HT1080 (cell line): ENCODE data around the gene NMT2. TPM values are rescaled to one million over a fixed set of nuclear protein-coding genes. Genes with fewer than 3 reads are reported as not detected.
A peak's percentile ranks its signal among the peaks of the same experiment; 100 is the strongest.

Experiments used
- DNase-seq: peaks from one replicate; pipeline ENCODE4 v3.0.0-alpha.2; 2015; ENCODE audit warnings: low read depth
- total RNA-seq: library from RNA; depleted of rRNA; stranded (reverse); fragments of >200 nt; shearing (Covaris generic); gene quantifications from 2 replicates; pipeline ENCODE4 v1.2.3, GENCODE V29; 2014

Gene NMT2
- total RNA-seq, 1 experiment from 2014 or later, result 38.1 TPM

DNA sequence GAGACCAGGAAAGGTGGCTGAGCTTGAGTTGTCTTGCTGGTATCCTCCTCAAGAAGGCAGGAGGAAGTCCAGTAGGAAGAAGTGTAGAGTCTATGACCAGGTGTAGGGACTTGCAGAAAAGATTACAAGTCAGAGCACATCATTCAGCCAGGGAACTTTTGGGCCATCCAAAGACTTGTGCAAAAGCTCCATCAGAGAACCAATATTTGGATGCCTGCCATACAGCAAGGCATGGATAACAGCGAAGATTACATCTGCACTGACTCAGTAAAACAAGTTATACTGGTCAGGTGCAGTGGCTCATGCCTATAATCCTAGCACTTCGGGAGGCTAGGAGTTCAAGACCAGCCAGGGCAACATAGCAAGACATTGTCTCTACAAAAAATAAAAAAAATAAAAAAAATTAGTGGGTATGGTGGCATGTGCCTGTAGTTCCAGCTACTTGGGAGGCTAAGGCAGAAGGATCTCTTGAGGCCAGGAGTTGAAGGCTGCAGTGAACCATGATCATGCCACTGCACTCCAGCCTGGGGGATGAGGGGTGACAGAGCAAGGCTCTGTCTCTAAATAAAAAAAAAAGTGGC lies 13.2 kb upstream of the NMT2 start:
- DNase-seq, result no peak

DNA sequence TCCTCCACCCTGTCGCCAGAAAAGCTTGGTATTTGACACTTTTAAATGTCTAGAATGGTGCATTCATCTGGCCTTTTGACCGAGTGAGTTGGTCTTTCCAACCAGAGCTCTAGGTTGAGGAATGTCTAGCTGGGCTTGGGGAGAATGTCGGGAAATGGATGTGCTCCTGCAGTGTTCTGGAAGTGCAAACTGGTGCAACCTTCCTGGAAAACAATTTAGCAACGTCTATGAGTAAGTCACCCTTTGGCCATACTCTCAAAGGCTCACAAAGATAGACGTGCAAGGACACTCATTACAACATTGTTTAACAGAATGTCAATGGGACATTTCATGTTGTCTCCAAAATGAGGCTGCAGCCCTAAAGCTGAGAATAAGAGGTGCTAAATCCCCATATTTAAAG lies 12.2 kb upstream of the NMT2 start:
- no peak for DNase-seq

GRCh38 chr10:15176269-15176668 lies 7.8 kb upstream of the NMT2 start:
- DNase-seq, result no peak

DNA sequence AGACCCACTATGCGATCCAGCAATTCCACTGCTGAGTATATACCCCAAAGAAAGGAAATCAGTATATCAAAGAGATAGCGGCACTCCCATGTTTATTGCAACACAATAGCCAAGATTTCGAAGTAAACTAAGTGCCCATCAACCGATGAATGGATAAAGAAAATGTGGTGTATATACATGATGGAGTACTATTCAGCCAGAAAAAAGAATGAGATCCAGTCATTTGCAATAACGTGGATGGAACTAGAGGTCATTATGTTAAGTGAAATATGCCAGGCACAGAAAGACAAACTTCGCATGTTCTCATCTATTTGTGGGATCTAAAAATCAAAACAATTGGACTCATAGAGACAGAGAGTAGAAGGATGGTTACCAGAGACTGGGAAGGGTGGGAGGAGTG lies 7.1 kb upstream of the NMT2 start:
- DNase-seq, result no peak

- no peak for DNase-seq
Measured at GRCh38 chr10:15172306-15172840, 3.9 kb upstream of the NMT2 start.

GRCh38 chr10:15169555-15170401 lies 1.3 kb upstream of the NMT2 start:
- DNase-seq, result no peak

GRCh38 chr10:15168786-15169554 lies 477 bp upstream of the NMT2 start:
- DNase-seq, result peak; percentile 34

DNA sequence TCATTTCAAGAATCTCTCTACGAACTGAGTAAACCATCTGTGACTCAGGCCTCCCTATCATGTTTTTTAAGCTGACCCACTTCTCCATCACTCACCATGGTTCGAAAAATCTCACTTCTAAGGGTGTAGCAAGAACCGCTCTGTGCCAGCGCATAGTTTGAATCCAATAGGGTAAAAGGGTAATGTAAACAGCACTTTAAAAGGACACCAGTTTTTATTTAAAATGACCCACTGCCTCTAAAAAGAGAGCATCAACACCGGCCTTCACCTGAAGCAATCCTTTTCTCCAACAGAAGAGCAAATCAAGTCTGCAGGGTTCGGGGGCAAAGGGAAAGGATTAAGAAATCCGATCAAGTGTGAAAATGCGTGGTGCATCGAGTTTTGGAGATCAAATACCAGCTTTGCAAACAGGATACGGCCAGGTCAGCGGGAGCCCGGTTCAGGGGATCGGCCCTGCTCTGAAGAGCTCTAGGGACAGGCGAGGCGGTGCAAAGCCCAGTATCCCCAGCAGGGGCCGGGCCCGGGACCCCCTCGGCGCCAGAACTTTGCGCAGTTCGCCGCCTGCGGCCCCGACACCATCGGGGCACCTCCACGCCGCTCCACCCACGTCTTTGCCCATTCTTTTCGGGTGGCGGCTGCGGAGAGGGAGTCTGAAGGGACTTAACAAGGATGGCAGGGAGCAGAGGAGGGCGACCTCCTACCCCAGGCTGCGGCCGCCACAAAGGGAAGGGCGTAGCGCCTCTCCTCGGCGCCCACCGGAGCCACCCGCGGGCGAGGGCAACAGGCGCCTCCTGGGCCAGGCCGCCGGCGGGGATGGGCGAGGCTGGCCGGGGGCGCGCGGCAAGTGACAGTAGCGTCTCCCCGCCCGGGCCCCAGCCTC lies 842 bp downstream of the NMT2 start:
- DNase-seq, result peak; percentile 63

GRCh38 chr10:15166325-15166724 lies 2.2 kb downstream of the NMT2 start:
- DNase-seq, result no peak

DNA sequence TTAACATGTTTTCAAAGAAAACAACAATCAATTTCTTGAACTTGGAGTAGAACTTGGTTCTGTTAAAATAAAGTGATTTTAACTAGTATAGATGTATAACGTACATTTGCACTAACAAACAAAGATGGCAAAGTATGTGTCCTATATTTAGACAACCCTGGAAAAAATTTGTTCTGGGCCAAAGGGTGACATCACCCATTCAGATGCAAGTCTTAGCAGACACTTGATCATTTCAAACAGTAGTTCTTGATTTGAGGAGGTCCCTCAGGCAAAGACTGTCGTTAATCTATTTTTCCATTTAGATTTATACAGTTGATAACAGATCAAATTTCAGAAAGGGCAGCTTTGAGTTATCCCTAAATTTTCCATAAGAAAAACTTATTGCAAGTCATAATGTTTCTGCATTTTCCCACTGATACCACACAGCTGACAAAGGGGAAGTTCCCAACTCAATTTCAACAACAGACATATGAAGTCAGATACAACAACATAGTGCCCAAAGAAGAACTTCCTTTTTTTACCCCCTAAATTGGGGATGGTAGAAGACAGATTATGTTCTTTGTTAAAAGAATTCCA lies 5.2 kb downstream of the NMT2 start:
- DNase-seq, result no peak

- no peak for DNase-seq
Measured at GRCh38 chr10:15158972-15159371, 9.5 kb downstream of the NMT2 start.

GRCh38 chr10:15158448-15158847 lies 10.0 kb downstream of the NMT2 start:
- DNase-seq, result no peak

- no peak for DNase-seq
Measured at GRCh38 chr10:15155978-15156656, 12.4 kb downstream of the NMT2 start.

DNA sequence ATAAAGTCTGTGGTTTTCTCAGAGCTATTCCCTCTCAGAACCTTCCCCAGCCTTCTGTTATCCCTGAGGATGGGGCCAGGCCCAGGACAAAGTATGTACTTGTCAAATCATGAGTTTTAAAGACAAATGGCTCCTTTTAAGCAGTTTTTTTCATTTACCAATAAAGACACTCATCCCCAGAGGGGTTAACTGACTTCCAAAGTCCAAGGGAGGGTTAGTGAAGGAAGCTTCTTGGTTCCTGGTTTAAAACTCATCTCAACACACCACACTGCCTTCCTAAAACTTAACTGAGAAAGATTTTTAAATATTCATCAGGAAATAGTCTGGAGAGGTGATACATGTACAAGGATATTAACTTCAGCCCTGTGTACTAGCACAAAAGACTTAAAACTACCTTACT lies 15.9 kb downstream of the NMT2 start:
- no peak for DNase-seq

DNA sequence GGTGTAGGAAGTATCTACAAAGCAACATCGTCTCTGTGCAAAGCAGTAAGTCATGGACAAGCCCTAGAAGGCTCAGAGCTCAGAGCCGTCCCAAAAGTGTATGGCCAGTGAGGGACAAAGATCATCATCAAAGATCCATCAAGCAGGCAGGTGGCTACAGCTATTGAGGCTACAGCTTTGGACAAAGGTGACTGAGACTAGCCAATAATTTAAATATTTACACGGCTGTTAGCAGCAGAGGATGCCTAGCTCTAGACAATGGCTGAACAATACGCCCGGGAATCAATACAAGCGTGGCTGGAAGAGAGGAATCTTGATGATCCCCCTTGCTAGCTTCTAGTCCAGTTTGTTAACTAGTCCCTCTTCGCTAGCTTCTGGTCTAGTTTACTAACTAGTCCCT lies 17.9 kb downstream of the NMT2 start:
- DNase-seq, result no peak

DNA sequence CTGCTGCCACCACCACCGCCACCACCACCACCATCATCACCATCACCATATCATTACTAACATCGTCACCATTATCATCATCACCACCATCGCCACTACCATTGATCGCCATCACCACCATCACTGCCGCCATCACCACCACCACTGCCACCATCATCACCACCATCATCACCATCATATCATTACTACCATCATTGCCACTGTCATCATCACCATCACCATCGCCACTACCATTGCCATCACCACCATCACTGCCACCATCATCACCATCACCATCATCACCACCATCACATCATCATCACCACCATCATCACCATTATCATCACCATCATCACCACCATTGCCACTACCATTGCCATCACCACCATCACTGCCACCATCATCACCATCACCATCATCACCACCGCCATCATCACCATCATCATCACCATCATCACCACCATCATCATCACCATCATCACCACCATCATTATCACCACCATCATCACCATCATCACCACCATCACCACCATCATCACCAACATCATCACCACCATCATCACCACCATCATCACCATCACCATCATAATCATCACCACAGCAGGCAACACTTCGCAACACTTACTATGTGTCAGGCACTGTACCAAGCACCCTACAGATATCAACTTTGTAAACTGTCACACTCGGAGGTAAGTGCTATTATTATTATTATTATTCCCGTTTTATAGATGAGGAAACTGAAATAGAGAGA lies 19.3 kb downstream of the NMT2 start:
- DNase-seq, result no peak

DNA sequence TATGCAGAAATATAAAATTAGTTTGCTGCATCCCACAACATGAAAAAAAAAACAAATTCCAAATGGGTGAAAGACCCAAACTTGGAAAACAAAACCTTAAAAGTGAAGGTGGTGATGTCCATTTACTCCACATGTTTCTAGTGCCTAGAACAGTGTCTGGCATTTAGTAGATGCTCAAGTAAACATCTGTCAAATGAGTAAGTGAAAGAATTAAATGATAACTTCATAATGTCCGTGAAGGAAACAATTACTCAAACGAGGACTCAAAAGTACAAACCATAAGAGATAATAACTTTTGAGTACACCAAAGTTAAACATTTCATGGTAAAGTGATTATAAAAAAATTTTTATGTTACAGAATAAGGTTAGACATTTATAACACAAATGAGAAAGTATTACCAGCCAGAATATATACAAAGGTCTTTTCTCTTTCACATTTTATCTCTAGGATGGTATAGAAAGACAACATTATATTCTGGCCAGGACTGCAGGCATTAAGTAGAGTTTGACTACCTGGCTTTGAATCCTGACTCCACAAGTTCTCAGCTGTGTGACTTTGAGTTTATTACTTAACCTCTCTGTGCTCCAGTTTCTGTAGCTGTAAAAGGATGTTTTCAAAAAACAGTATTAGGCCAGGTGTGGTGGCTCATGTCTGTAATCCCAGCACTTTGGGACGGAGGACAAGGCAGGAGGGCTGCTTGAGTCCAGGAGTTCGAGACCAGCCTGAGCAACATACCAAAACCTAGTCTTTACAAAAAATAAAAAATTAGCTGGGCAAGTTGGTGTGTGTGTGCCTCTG lies 20.7 kb downstream of the NMT2 start:
- DNase-seq, result no peak

DNA sequence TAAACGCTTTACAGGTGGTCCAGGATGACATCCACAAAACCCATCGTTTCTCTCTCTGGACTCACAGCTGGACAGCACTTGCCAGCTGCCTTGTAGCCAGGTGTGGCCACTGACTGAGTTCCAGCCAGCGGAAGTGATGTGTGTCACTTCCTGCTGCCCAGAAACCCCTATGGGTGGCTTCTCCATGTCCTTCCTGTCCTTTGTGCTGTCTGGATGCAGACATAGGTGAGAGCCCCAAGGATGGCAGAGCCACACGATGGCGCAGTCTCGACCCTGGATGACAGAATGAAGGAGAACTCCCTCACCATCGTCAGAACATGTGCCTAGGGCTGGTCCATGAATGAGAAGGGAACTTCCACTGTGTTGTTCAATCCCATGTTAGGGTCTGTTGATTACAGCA lies 22.1 kb downstream of the NMT2 start:
- DNase-seq, result peak; percentile 50

DNA sequence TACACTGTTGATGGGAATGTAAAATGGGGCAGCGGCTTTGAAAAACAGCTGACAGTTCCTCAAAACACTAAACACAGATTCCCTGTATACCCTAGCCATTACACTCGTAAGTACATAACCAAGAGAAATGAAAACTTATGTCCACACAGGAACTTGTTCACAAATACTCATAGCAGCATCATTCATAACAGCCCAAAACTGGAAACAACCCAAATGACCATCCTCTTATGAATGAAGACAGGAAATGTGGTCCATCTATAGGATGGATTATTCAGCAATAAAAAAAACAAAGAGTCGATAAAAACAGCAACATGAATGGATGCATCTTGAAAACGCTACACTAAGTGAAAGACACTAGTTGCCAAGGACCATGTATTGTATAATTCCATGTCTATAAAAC lies 23.7 kb downstream of the NMT2 start:
- peak; percentile 62 for DNase-seq
